ENCODE results near the gene MYH14.

Gene MYH14

DNA sequence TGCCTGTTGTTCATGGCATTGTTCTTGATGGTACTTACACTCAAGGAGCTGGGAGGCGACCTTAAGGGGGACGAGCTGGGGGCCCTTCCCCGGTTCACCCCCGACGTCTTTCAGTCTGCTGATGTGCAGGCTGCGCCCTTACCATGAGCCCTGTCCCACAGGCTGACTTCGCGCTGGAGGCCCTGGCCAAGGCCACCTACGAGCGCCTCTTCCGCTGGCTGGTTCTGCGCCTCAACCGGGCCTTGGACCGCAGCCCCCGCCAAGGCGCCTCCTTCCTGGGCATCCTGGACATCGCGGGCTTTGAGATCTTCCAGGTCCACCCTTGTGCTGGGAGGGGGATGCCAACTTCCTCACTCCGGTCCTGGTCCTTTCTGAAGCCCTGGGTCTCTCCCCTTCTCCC, 45.4 kb downstream of the MYH14 start:
- TF ChIP-seq GATA1 (IDR thresholded peaks at IDR 0.05; ENCODE audit: low read depth, low read length), result no peak
- DNase-seq, result no peak

DNA sequence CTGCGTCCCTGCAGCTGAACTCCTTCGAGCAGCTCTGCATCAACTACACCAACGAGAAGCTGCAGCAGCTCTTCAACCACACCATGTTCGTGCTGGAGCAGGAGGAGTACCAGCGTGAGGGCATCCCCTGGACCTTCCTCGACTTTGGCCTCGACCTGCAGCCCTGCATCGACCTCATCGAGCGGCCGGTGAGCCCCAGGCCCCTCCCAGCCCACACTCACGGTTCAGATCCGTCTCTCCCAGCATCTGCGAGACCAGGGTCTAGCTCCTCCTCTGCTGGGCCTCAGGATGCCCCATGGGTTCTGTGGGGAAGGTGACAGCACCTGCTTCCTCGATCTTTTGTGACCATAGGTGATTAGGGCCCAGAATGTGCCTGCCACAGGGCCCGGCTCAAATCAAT, 46.2 kb downstream of the MYH14 start:
- no peak for DNase-seq
- no peak for TF ChIP-seq POLR2A (IDR thresholded peaks at IDR 0.05; ENCODE audit: low read length)
- no peak for TF ChIP-seq GATA1 (IDR thresholded peaks at IDR 0.05; ENCODE audit: low read depth, low read length)

DNA sequence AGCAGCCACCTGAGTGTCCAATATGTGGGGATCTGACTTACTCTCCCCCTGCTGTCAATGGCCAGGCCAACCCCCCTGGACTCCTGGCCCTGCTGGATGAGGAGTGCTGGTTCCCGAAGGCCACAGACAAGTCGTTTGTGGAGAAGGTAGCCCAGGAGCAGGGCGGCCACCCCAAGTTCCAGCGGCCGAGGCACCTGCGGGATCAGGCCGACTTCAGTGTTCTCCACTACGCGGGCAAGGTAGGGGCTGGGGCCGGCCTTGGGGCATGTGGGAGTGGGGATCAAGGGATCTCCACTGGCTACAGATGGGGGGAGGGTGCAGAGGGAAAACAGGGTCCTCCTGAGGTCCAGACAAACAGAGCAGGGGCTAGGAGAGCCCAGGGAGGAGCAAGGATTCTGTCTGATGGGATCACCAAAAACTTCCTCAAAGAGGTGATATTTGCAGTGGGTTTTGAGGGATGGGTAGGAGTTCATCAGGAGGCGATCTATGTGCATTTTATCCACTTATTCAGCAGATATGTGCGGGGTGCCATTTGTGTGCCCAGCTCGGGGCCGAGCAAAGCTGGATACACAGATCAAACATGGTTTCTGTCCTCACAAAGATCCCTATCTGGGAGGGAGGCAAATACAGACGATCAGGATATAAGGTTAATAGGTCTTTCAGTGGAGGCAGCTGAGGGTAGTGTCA, 47.2 kb downstream of the MYH14 start:
- DNase-seq, result no peak
- TF ChIP-seq POLR2A (IDR thresholded peaks at IDR 0.05; ENCODE audit: low read length), result no peak
- no peak for TF ChIP-seq GATA1 (IDR thresholded peaks at IDR 0.05; ENCODE audit: low read depth, low read length)

DNA sequence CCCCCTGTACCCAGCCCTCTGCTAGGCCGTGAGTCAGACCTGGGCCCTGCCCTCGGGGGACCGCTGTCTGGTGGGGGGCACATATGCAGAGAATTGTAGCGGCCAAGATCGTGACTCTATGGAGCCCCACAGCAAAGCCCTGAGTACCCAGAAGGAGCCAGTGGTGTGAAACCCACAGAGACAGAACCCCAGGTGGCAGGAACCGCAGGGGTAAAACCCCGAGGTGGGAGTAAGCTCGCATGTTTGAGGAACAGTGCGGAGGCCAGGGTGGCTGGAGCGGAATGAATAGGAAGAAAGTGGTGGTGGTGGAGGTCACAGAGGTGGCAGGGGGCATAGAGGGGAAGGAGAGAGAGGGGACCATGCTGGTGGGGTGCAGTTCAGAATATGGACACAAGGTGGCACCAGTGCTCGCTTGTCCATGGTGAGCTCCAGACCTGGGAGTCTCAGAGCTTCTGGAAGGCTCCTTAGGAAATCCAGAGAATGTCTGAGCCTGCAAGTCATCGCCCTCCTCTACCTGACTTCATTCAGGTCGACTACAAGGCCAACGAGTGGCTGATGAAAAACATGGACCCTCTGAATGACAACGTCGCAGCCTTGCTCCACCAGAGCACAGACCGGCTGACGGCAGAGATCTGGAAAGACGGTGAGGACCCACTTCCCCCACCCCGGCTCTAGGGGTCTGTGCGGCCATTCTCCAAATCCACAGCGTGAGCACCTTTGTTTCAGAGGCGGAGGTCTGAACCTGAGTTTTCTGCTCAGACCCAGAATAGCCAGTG, 48.9 kb downstream of the MYH14 start:
- TF ChIP-seq GATA1 (IDR thresholded peaks at IDR 0.05; ENCODE audit: low read depth, low read length), result no peak
- no peak for TF ChIP-seq POLR2A (IDR thresholded peaks at IDR 0.05; ENCODE audit: low read length)
- DNase-seq, result peak; percentile 18 to 48

DNA sequence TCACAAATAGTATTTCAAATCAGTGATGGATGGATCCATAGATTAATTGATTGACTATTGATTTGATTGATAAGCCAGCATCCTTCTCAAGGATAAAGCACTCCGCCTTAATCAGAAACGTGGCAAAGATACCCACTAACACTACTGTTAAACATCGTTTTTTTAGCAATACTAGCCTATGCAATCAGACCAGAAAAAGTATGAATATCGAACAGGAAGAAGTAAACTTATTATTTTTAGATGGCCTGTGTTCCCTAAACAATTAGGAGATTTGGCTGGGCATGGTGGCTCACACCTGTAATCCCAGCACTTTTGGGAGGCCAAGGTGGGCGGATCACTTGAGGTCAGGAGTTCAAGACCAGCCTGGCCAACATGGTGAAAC, 49.5 kb downstream of the MYH14 start:
- no peak for DNase-seq
- TF ChIP-seq POLR2A (IDR thresholded peaks at IDR 0.05; ENCODE audit: low read length) (no peak), GATA1 (IDR thresholded peaks at IDR 0.05; ENCODE audit: low read depth, low read length) (no peak)

DNA sequence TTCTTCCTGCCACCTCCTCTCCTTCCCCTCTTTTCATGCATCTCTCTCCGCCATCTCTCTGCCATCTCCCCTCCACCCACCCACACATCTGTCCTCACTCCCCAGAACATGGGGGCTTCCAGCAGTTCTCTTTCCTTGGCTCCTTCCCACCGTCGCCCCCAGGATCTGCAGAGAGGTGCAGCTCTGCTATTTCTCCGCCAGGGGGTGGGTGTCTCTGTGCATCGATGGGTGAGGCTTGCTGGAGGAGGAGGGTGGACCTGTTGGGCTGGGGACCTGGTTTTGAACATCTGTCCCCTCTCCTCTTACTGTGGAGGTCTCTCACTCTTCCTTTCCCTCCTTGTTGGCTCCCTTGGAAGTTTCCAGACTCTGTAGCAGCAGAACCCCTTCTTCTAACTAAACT, 51.7 kb downstream of the MYH14 start:
- TF ChIP-seq GATA1 (IDR thresholded peaks at IDR 0.05; ENCODE audit: low read depth, low read length), result no peak
- TF ChIP-seq POLR2A (IDR thresholded peaks at IDR 0.05; ENCODE audit: low read length), result no peak

DNA sequence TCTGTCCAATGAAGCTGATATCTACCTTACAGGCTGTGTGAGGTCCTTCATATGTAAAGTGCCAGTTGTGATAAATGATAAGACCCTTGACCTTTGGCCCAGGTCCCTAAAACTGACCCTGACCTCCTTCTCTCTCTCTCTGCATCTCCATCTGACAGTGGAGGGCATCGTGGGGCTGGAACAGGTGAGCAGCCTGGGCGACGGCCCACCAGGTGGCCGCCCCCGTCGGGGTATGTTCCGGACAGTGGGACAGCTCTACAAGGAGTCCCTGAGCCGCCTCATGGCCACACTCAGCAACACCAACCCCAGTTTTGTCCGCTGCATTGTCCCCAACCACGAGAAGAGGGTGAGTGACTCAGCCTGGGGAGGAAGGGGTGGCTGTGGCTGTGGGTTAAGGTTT, 53.7 kb downstream of the MYH14 start:
- no peak for TF ChIP-seq GATA1 (IDR thresholded peaks at IDR 0.05; ENCODE audit: low read depth, low read length)
- TF ChIP-seq POLR2A (IDR thresholded peaks at IDR 0.05; ENCODE audit: low read length), result no peak
- DNase-seq, result no peak

More for the DNA sequence above, 51.7 kb downstream of the MYH14 start:
- DNase-seq, result no peak

DNA sequence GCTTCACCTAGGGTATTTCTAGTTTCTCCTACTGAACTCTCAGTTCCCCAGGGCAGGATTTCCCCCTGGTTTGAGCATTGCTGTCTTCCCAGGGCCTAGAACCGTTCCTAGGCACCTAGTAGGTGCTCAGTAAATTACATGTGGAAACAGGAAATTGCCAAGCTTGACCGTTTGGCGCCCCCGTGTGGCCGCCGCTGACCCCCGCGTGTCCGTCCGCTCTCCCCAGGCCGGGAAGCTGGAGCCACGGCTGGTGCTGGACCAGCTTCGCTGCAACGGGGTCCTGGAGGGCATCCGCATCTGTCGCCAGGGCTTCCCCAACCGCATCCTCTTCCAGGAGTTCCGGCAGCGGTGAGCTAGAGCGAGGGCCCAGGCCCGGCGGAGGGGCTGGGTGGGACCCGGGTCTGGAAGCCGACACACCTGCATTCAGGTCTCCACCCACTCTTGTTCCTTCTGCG, 55.5 kb downstream of the MYH14 start:
- TF ChIP-seq GATA1 (IDR thresholded peaks at IDR 0.05; ENCODE audit: low read depth, low read length) (no peak), POLR2A (IDR thresholded peaks at IDR 0.05; ENCODE audit: low read length) (no peak)
- peak in 1 of 2 experiments; percentile 39 for DNase-seq

DNA sequence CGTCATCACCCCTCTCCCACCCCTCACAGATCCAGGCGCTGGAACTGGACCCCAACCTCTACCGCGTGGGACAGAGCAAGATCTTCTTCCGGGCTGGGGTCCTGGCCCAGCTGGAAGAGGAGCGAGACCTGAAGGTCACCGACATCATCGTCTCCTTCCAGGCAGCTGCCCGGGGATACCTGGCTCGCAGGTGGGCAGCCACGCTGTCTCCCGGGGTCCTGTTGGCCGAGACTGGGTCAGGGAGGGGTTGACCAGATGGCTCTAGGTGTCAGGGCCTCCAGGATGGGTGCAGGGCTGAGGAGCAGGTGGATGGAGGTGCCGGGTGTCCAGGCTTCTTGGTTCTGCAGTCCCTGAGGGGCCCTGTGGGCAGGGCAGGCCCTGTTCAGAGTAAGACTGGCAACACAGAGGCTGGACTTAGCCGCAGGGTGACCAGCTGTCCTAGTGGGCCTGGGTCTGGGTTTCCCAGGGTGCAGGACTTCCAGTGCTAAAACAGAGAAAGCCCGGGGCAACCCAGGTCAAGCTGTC, 58.1 kb downstream of the MYH14 start:
- TF ChIP-seq GATA1 (IDR thresholded peaks at IDR 0.05; ENCODE audit: low read depth, low read length) (no peak), POLR2A (IDR thresholded peaks at IDR 0.05; ENCODE audit: low read length) (no peak)
- DNase-seq, result no peak

DNA sequence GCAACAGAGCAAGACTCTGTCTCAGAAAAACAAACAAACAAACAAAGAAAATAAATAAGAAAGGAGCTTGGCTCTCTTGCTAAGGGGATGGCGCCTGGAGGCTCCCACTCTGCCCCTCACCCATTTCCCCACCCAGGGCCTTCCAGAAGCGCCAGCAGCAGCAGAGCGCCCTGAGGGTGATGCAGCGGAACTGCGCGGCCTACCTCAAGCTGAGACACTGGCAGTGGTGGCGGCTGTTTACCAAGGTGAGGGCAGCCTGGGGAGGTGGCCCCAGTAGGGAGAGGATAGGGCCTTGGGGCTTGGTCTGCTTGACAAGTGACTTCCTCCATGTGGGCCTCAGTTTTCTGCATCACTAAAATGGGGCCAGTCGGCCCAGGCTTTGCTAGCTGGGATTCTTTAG, 59.8 kb downstream of the MYH14 start:
- no peak for TF ChIP-seq GATA1 (IDR thresholded peaks at IDR 0.05; ENCODE audit: low read depth, low read length)

DNA sequence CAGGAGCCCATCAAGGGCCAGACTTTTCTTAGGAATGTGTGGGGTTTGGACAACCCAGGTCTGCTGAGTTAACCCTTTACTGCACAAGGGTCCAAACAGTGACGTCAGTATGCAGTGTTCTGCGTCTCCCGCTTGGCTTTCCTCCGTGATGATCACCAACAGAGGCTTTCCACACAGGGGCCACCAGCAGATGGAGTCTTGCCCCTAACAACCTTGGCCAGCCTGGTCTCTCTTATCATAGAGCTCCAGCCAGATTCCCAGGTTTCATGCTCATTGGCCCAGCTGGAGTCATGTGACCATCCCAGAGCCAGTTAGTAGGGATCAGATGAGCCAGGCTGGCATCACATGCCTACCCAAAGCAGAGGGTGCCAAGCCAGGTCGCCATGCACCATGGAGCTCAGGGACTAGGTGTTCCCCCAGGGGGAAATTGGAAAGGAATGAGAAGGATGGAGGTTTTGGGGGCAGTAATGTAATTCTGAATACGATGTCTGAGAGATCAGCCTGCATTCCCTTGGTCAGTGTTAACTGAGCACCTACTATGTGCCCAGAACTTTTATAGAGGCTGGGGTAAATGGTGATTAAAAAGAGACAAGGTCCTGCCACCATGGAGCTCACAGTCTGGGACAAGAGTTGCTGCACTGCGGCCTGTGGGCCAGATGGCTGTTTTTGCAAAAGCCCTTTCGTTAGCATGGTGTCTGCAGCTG, 61.2 kb downstream of the MYH14 start:
- no peak for TF ChIP-seq GATA1 (IDR thresholded peaks at IDR 0.05; ENCODE audit: low read depth, low read length)
- TF ChIP-seq POLR2A (IDR thresholded peaks at IDR 0.05; ENCODE audit: low read length), result no peak
- DNase-seq, result peak; percentile 29 to 50

More for the DNA sequence above, 59.8 kb downstream of the MYH14 start:
- DNase-seq, result no peak

DNA sequence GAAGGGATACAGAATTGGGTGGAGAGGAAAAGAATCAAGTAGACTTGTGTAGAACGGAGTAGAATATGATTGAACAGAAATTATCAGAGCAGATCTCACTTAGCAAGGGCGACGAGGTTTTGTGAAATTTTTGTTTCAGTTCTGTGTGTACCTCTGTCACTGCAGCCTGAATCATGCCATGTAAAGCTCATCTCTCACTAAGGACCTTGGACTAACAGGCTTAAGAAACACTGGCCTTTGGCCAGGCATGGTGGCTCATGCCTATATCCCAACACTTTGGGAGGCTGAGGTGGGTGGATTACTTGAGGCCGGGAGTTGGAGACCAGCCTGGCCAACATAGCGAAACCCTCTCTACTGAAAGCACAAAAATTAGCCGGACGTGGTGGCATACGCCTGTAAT, 62.6 kb downstream of the MYH14 start:
- TF ChIP-seq GATA1 (IDR thresholded peaks at IDR 0.05; ENCODE audit: low read depth, low read length) (no peak), POLR2A (IDR thresholded peaks at IDR 0.05; ENCODE audit: low read length) (no peak)
- DNase-seq, result no peak

DNA sequence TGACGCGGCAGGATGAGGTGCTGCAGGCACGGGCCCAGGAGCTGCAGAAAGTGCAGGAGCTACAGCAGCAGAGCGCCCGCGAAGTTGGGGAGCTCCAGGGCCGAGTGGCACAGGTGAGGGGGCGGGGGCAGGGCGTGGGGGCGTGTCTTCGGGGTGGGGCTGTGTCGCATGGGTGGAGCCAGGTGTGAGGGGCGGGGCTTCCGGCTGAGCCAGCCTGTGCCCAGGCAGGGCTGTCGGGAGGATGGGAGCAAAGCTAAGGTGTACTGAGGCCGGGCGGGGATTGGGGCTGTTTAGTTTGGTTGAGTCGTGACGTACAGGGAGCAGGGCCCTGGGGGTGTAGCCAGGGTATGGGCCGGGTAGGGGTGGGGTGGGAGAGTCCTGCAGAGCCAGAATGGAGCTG, 63.5 kb downstream of the MYH14 start:
- TF ChIP-seq POLR2A (IDR thresholded peaks at IDR 0.05; ENCODE audit: low read length) (no peak), GATA1 (IDR thresholded peaks at IDR 0.05; ENCODE audit: low read depth, low read length) (no peak)
- peak in 1 of 2 experiments; percentile 30 for DNase-seq

DNA sequence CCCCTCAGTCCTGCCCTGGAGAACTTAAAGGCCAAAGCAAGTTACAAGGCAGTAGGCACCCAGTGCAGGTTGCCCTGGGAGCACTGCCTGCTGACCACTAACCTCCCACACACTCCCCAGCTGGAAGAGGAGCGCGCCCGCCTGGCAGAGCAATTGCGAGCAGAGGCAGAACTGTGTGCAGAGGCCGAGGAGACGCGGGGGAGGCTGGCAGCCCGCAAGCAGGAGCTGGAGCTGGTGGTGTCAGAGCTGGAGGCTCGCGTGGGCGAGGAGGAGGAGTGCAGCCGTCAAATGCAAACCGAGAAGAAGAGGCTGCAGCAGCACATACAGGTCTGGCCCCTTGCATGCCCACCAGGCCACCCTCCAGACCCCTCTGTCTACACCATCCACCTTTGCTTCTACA, 64.6 kb downstream of the MYH14 start:
- TF ChIP-seq POLR2A (IDR thresholded peaks at IDR 0.05; ENCODE audit: low read length) (no peak), GATA1 (IDR thresholded peaks at IDR 0.05; ENCODE audit: low read depth, low read length) (no peak)
- no peak for DNase-seq
